IPS-NIHi7 (cell line): ENCODE data around the gene MRPL52.
"Not testable (repeated sequence)": the region's sequence is repeated elsewhere in the genome, so short reads cannot be mapped to it uniquely, and the experiment has no call there.

ENCODE experiments used
- DNase-seq: peaks from one replicate; pipeline ENCODE4 v3.0.0; 2012; ENCODE audit warnings: mixed read lengths; ENCODE audit errors: extremely low spot score

Gene MRPL52

DNA sequence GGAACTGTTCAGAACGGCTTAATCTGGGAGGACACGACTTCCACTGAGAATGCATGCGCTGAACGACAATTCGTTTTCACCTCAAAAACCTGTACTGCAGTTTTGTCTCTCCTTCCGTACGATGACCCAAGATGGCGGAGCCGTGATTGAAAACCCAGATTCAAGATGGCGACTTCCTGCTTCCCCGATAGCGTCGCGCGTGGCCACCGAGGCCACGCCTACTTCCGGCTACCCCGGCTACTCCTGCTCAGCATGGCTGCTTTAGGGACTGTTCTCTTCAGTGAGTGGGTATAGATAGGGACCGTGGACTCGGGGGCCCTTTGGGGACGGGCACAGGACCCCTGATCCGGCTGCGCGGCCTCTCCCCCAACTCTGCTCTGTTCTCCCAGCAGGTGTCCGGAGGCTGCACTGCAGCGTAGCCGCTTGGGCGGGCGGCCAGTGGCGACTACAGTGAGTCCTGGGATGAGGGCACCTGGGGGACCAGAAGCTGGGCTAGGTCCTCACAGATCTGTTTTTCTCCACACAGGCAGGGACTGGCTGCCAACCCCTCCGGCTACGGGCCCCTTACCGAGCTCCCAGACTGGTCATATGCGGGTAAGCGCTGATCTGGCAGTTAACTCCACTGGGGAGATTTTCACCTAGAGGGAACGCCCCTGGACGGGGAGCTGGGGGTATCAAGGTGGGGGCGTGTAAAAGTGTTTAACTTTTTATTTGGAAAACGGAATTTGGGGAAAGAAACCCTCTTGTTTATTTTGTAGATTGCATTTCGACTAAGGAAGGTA is at the start of gene MRPL52:
Gene MRPL52, plus strand, starts transcription at position 227 of the 782 bp plus-strand sequence. Its CDS starts 26 bp downstream, at position 253.
- DNase-seq = peak; percentile 79

DNA sequence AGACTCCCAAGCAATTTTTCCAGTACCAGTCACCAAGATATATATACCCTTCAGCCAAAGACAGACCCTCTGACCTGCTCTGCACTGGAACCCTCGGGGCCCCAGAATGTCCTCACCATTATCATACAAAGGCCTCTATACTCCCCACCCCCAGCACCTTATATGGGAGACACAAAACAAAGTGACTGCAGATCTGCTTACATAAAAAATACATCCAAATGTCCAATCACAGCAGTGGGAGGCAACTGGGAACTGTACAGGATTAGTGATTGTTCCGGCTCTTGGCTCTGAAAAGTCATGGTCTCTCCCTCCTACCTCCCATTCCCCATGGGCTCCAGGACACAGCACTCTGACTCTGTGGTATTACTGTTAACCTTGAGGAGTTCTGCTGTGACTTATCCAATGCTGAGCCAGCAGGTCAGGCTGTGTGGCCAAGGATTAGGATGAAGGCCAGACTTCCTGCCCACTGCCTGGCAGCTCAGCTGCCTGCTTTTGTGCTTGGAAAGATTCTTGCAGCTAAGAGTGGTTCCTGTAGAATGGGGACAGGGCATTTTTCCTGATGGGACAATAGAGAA is 49.5 kb upstream of the MRPL52 start:
- DNase-seq = no peak

DNA sequence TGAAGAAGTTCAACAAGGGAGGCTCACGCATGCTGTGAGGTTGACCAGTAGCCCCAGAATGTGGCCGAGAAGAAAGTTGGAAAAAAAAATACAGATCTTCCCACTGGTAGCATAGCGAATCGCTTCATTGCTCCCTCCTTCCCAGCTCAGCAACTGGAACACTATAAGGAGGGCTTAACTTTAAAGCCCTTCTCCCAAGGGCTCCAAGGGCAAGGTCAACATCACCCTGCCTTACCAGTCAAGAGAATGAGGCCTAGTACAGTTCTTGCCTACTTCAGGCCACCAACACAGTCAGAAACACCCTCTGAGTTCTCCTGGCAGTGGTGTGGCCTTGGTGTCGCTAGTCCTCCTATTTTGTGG is 48.8 kb upstream of the MRPL52 start:
- DNase-seq = no peak

DNA sequence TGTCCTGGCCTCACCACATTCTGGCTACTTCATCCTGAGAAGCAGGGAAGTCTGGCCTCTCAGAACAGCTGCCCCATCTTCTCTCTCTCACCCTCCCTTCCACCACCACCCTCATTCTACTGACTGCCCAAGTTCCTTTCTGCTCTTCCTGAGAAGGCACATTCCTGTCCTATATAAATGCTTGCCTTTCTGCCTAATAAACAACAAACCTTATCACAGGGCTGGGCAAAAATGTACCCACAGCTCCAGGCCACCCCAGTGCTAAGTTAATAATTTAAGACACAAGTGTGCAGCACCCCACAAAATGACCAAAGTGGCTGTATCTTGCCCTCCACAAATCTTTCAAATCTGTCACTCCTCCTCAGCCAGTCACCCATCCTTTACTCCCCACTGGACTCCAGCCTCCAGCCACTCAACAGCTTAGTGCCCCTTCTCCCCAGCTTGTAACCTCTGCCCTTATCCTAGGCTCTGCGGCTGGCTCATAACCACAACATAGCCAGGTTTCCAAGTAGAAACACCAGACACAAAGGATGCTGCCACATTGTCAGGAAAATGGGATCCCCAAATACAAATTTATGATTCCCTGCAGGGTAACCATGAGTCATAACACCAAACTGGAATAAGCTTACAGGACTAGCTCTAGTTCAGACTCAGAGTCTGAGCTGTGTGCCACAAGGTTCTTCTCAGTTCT is 48.2 kb upstream of the MRPL52 start:
- DNase-seq = no peak

DNA sequence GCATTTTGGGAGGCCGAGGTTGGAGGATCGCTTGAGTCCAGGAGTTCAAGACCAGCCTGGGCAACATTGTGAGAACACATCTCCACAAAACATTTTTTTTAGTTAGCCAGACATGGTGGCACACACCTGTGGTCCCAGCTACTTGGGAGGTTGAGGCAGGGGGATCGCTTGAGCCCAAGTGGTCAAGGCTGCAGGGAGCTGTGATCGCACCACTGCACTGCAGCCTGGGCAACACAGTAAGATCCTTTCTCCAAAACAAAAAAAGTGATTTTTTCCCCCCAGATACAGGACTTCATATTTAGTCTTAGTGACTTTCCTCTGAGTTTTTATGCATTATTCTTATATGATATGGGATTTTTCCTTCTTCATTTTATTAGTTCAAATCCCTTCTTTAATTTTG is 43.0 kb upstream of the MRPL52 start:
- DNase-seq = no peak

DNA sequence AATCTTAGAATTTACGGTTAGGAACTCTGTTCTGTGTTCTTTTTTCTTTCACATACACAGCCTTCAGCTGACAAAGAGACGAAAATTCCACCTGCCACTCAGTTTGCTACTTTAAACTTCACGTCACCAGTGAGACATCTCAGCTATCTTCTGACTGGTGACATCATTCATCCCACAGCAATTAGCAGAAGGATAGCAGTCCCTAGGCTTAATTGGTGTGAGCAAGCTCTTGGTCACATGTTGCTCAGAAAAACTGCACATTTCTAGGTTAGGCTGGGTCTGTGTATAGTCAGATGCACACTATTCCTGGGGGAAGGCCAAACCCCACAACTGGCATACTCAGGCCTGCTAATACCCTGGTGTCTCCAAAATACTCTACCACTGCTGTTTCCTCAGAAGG is 38.4 kb upstream of the MRPL52 start:
- DNase-seq = no peak

DNA sequence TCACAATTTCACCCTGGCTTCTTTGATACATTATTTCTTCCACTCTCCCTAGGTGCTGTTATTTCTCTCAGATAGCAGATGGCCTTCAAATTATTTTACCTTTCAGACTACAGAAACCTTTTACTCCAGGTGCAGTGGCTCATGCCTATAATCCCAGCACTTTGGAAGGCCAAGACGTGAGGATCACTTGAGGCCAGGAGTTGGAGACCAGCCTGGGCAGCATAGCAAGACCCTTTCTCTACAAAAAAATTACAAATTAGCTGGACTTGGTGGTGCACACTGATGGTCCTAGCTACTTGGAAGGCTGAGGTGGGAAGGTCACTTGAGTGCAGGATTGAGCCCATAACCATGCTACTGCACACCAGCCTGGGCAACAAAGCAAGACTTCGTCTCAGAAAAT is 37.5 kb upstream of the MRPL52 start:
- DNase-seq = no peak

DNA sequence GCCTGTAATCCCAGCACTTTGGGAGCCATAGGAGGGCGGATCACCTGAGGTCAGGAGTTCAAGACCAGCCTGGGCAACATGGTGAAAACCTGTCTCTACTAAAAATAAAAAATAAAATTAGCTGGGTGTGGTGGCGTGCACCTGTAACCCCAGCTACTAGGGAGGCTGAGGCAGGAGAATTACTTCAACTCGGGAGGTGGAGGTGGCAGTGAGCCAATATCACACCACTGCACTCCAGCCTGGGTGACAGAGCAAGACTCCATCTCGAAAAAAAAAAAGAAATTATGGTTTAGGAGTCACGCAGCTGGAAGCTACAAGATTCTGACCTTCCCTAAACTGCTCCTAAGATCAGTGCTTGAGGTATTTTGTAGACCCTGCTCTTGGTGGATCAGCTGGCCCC is 36.1 kb upstream of the MRPL52 start:
- DNase-seq = not testable (repeated sequence)

DNA sequence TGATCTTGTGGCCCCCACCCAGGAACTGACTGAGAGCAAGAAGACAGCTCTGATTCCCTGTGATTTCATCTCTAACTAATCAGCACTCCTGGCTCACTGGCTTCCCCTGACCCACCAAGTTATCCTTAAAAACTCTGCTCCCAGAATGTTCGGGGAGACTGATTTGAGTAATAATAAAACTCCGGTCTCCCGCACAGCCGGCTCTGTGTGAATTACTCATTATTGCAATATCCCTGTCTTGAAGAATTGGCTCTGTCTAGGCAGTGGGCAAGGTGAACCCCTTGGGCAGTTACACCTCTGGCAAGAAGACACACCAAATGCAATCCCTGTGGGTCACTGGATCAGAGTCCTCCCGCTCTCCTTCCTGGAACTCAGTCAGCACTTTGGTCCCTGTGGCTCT is 35.7 kb upstream of the MRPL52 start:
- DNase-seq = no peak

DNA sequence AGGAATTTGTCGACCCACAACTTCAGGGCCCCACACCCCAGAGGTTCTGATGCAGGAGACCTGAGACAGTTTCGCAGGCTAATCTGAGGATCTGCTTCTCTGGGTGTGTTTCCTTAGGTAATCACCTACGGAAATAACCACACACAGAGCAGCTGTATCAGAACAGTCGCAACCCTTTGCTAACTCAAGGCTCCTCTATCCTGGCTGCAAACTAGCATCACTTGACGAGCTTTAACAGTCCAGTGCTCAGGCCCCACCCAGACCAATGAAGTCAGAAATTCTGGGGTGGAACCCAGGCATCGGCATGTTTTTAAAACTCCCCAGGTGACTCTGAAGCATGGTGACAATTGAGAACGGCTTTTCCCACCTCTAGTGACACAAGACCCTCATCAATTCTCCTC is 35.1 kb upstream of the MRPL52 start:
- DNase-seq = no peak

DNA sequence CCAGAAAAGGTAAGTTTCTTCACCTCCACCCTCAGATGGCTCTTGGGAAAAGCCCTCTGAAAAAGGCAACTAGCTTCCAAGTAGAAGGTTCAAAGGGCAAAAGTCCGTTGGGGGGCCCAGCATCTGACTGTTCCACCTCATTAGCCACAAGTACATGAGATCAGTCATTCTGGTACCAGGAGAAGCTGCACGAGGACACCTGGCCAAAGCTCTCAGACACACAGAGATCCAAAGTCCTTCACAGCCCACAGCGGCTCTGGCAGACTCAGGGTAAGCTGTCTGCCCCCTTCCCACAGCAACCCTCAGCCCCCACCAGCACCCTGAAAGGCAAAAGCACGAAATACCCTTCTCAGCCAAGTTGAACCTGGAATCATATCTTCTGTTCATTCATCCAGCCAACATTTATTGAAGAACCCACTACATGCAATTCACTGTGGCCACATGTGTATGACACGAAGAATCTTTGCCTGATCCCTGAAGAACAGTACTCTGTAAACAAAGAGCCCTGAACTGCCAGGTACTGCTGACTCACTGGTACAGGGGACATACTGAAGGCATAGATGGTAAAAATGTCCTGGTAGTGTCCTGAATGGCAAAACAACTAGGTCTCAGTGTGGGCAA is 33.5 kb upstream of the MRPL52 start:
- no peak for DNase-seq

DNA sequence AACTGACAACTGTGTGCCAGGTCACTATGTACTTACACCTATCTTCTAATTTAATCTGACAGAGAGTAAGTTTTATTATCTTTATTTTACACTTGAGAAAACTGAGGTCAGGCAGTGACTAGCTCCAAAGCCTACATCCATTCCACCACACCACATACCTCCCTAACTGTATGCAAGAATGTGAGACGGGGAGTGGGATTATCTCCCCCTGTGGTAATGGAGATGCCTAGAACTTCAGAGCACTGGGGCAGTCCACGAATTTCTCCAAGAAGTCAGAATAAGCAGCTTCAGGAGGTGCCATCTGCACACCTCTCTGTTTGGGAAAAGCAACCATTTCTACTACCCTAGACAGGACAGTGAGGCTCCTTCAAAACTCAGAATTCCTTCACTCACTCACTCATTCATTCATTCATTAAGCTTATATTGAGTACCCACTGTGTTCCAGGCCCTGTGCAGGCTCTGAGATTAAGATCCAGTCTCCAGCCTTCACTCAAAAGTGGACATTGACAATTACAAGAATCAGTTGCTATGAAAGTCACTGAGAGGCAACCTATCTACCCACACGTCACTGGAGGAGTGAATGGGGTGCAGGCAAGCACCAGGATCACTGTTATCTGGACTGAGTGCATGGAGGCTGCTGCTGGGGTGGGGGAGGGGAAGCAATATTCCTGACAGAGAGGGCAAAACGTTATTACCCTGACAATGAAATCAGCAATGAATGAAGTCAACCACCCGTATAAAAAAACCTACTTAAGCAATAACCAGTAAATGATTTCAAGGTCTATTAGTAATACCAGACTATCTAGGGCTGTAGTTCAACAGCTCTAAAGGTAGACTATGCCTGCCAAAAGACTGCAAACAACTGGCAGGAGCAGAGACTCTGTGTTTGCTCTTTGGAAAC is 32.4 kb upstream of the MRPL52 start:
- DNase-seq = no peak

DNA sequence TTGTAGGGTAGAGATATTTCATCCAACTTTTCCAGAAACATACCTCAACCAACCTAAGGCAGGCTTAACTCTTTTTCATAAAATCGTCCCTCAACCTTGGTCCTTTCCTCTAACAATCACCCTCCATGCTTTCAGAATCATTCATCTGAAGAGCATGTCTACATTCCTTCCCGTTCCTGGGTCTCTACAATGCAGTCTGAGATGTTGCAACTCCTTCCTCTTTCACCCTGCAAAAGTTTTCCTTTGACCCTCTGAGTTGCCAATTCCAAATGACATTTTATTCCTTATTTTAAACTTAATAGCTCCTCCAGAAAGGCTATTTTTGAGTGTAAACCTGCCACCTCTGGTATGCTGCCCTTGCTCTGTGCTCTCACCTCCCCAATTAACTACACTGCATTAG is 31.2 kb upstream of the MRPL52 start:
- no peak for DNase-seq

DNA sequence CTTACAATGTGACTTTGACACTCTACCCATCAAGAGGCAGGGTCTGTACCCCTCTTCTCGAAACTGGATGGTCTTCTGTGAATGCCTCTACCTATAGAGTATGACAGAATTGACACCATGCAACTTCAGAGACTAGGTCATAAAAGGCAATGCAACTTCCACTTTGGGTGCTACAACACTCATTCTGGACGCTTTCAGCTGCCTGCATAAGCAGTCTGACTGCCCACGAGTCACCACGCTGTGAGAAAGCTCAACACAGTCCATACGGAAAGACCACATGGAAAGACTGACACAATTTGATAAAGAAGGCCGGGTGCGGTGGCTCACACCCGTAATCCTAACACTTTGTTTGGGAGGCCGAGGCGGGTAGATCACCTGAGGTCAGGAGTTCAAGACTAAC is 29.3 kb upstream of the MRPL52 start:
- no peak for DNase-seq

DNA sequence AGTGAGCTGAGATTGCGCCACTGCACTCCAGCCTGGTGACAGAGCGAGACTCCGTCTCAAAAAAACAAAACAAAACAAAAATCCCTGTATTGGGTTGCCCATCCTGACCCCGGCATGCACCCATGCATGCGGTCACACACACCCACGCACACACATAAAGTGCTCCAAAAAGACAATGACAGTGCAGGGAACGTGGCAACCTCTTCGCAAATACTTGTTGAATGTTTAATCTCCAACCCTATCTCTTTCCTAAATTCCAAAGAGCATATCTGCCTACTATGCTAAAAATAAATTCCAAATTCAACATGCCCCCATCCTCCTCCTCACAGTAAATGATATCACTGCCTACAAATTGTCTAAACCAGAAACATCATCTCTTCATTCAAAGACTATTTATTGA is 28.0 kb upstream of the MRPL52 start:
- DNase-seq = no peak

DNA sequence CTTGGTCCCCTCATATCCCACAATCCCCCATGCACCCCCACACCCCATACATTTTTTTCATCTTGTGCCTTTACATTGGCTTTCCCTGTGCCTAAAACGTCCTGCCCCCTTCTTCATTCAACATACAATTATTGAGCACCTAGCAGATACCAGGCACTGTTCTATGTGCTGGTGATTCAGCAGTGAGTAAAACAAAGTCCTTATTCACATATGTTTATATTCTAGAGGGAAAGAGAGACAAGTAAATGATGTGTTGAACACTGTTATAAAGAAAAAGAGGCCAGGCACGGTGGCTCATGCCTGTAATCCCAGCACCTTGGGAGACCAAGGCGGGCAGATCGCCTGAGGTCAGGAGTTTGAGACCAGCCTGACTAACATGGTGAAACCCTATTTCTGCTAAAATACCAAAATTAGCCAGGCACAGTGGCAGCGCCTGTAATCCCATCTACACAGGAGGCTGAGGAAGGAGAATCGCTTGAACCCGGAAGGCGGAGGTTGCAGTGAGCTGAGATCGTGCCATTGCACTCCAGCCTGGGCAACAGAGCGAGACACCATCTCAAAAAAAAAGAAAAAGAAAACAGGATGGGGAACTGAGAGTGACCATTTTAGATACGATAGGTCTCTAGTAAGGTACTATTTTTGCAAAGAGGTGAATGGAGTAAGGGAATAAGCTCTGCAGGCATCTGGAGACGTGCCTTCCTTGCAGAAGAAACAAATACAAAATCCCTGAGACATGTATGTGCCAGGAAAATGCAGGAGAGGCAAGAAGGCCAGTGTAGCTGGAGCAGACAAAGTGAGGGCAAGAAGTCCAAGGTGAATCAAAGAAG is 26.6 kb upstream of the MRPL52 start:
- no peak for DNase-seq

DNA sequence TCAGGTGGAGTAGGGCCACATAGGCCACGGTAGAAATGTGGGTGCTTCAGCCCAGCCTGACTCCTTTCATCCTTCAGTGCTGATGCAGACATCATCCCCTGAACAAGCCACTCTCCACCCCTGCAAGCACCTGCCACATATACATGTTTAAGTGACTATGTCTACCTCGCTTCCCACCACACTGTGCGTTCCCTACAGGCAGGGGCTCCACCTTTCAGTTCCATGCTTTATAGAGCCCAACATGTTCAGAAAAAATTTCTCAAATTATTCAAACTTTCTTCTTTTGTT is 26.1 kb upstream of the MRPL52 start:
- DNase-seq = no peak

DNA sequence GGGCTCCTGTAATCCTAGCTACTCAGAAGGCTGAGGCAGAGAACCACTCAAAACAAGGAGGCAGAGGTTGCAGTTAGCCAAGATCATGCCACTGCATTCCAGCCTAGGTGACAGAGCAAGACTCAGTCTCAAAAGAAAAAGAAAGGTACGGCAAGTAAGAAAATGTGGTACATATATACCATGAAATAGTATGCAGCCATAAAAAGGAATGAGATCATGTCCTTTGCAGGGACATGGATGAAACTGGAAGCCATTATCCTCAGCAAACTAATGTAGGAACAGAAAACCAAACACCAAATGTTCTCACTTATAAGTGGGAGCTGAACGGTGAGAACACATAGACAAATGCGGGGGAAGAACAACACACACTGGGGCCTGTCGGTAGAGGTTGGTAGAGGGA is 24.5 kb upstream of the MRPL52 start:
- not testable (repeated sequence) for DNase-seq

DNA sequence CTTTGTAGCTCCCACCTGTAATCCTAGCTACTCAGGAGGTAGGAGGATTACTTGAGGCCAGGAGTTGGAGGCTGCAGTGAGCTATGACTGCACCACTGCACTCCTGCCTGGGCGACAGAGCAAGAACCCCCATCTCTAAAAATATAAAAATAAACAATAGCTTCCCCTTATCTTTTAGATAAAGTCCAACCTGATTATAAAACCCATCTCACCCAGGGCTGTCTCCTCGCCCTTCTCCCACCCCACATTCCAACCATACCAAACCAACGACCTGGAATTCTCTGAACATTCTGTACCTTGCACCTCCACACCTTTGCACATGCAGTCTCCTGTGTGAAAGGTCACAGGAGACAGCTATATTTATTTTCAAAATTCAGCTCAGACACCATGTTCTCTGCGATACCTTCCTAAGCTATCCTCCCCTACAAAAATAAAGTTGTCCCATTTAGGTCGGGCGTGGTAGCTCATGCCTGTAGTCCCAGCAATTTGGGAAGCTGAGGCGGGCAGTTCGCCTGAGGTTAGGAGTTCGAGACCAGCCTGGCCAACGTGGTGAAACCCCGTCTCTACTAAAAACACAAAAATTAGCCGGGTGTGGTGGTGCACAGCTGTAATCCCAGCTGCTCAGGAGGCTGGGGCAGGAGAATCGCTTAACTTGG is 22.1 kb upstream of the MRPL52 start:
- no peak for DNase-seq

DNA sequence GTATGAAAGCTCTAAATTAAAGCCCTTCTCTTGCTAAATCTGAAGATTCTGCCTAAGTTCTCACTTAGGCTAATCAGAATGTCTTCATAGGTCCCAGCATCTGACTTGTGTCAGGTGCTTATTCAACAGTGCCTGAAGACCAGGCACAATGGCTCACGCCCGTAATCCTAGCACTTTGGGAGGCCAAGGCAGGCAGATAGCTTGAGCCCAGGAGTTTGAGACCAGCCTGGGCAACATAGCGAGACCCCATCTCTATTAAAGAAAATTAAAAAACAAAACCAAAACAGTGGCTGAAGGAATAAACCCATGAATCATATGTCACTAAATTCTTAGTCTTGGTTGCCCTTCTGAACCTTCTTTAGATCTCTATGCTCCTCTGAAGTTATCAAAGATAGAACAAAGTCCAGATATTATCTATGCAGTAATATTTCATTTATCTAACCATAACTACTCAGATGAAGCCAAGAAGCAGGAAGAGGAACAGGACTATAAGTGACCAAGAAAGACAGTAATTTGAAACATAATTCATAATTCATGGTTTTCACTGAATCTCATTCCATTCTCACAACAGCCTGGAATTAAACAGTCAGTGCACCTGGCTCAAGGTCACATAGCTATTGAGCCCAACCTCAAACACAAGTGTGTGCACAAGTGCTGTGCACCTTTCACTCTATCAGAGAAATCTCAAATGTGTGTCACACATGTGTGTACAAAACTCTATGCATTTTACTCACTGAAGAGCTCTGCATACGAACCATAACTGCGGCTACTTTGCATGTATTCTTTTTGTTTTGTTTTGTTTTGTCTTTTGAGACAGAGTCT is 21.1 kb upstream of the MRPL52 start:
- DNase-seq = no peak
